ENCODE data around the gene GATA1.

DNA sequence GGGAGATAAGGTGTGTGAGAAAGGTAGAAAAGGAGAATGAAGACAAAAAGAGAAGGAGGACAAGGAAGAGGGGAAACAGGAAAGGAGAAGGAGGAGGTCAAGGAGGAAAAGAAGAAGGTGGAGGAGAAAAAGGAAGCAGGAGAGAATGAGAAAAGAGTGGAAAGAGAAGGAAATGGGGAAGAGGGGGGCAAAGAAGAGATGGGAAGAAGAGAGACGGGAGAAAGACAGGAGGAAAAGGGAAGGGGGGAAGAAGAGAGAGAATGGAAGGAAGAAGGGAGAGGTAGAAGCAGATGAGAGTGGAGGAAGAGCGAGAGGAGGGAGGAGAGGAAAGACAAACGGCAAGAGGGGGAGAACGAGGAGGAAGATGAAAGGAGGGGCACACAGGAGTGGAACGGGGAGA, 4.1 kb downstream of the GATA1 start:
- TF ChIP-seq, protein P1, sequence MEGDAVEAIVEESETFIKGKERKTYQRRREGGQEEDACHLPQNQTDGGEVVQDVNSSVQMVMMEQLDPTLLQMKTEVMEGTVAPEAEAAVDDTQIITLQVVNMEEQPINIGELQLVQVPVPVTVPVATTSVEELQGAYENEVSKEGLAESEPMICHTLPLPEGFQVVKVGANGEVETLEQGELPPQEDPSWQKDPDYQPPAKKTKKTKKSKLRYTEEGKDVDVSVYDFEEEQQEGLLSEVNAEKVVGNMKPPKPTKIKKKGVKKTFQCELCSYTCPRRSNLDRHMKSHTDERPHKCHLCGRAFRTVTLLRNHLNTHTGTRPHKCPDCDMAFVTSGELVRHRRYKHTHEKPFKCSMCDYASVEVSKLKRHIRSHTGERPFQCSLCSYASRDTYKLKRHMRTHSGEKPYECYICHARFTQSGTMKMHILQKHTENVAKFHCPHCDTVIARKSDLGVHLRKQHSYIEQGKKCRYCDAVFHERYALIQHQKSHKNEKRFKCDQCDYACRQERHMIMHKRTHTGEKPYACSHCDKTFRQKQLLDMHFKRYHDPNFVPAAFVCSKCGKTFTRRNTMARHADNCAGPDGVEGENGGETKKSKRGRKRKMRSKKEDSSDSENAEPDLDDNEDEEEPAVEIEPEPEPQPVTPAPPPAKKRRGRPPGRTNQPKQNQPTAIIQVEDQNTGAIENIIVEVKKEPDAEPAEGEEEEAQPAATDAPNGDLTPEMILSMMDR (IDR thresholded peaks at IDR 0.05 in 2 of 3, conservative IDR thresholded peaks at IDR 0.05 in 1 of 3; ENCODE audit: borderline replicate concordance in 1 of 3, insufficient read depth in 1 of 3, low read depth in 2 of 3, low read length in 2 of 3): no peak
- TF ChIP-seq CEBPB (IDR thresholded peaks at IDR 0.05; ENCODE audit: low read depth) (no peak), ZNF274 (IDR thresholded peaks at IDR 0.05; ENCODE audit: low read depth, low read length) (no peak), POLR2A (IDR thresholded peaks at IDR 0.05; ENCODE audit: borderline replicate concordance, extremely low read depth, insufficient read depth, insufficient read length) (no peak), JUND (IDR thresholded peaks at IDR 0.05) (no peak), POLR2AphosphoS5 (IDR thresholded peaks at IDR 0.05; ENCODE audit: low read depth, low read length) (no peak), EZH2 (IDR thresholded peaks at IDR 0.05) (no peak), EZH2phosphoT487 (IDR thresholded peaks at IDR 0.05; ENCODE audit: borderline replicate concordance) (no peak), YY1 (IDR thresholded peaks at IDR 0.05; ENCODE audit: extremely low read depth, insufficient replicate concordance, low read depth, low read length) (no peak)
- TF ChIP-seq, protein P2, sequence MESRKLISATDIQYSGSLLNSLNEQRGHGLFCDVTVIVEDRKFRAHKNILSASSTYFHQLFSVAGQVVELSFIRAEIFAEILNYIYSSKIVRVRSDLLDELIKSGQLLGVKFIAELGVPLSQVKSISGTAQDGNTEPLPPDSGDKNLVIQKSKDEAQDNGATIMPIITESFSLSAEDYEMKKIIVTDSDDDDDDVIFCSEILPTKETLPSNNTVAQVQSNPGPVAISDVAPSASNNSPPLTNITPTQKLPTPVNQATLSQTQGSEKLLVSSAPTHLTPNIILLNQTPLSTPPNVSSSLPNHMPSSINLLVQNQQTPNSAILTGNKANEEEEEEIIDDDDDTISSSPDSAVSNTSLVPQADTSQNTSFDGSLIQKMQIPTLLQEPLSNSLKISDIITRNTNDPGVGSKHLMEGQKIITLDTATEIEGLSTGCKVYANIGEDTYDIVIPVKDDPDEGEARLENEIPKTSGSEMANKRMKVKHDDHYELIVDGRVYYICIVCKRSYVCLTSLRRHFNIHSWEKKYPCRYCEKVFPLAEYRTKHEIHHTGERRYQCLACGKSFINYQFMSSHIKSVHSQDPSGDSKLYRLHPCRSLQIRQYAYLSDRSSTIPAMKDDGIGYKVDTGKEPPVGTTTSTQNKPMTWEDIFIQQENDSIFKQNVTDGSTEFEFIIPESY (IDR thresholded peaks at IDR 0.05; ENCODE audit: extremely low read depth, insufficient replicate concordance, low read length): no peak
